ENCODE results near the gene PPM1L. TPM values are rescaled to one million over a fixed set of nuclear protein-coding genes. Genes with fewer than 3 reads are reported as not detected.
A peak's percentile ranks its signal among the peaks of the same experiment; 100 is the strongest.

Gene PPM1L
- total RNA-seq, 1 experiment from 2014 or later, result 3.2 TPM

GRCh38 chr3:161081633-161082032 lies 325.6 kb downstream of the PPM1L start:
- Histone ChIP-seq H3K27me3 (ENCODE audit: control insufficient read depth, insufficient read depth, low read length) (no peaks in the 10 kb centered on the region), H3K4me3 (ENCODE audit: insufficient read depth, low read depth, low read length) (no peak overlapping the region)
- DNase-seq, result no peak

DNA sequence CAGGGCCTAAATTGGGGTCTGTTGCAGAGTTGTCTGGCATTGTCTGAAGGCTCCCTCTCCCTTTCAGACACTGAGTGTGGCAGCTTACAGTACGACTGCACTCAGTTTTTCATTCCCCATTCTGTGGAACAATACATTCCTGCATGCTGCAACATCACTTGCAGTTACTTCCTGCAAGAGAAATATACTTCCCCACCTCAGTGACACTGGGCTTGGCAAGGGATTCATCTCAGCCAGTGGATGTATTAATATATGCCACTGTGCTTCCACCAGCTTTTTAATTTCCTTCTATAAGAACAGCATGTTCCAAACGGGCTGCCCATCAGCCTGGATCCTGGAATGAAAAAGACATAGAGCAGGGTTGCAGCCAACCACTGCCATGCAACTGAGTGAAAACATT lies 326.0 kb downstream of the PPM1L start:
- DNase-seq, result no peak
- H3K27me3 ChIP-seq (ENCODE audit: control insufficient read depth, insufficient read depth, low read length), result no peaks in the 10 kb centered on the region
- H3K36me3 ChIP-seq (replicated peaks; ENCODE audit: control insufficient read depth, insufficient read depth, low read length), result no peaks in the 10 kb centered on the region
- no peak overlapping the region for H3K4me3 ChIP-seq (ENCODE audit: insufficient read depth, low read depth, low read length)

More at GRCh38 chr3:161081633-161082032, 325.6 kb downstream of the PPM1L start:
- H3K36me3 ChIP-seq (replicated peaks; ENCODE audit: control insufficient read depth, insufficient read depth, low read length), result no peaks in the 10 kb centered on the region

- H3K4me3 ChIP-seq (ENCODE audit: insufficient read depth, low read depth, low read length), result no peak overlapping the region
- DNase-seq, result no peak
Measured at GRCh38 chr3:161083131-161083530, 327.1 kb downstream of the PPM1L start.

DNA sequence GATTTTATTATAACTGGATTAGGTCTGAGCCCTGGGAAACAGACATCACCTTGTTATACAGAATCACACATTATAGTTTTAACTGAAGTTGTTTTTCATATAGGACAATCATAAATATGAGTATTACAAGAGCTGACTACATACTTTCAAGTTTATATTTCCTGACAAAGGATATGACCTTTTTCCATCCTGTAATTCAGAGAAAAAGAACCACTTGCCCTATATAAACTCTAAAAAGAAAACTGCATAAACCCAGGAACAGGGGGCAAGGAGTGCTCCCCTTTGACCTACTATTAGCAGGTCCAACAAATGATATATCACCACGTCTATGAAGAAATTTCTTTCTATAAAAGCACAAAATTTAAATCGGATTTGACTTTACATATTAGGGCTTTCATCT lies 328.2 kb downstream of the PPM1L start:
- DNase-seq, result no peak
- Histone ChIP-seq H3K27me3 (ENCODE audit: control insufficient read depth, insufficient read depth, low read length) (no peaks in the 10 kb centered on the region), H3K4me3 (ENCODE audit: insufficient read depth, low read depth, low read length) (no peak overlapping the region), H3K36me3 (replicated peaks; ENCODE audit: control insufficient read depth, insufficient read depth, low read length) (no peaks in the 10 kb centered on the region)

More at GRCh38 chr3:161083131-161083530, 327.1 kb downstream of the PPM1L start:
- H3K27me3 ChIP-seq (ENCODE audit: control insufficient read depth, insufficient read depth, low read length), result no peaks in the 10 kb centered on the region
- H3K36me3 ChIP-seq (replicated peaks; ENCODE audit: control insufficient read depth, insufficient read depth, low read length), result no peaks in the 10 kb centered on the region

DNA sequence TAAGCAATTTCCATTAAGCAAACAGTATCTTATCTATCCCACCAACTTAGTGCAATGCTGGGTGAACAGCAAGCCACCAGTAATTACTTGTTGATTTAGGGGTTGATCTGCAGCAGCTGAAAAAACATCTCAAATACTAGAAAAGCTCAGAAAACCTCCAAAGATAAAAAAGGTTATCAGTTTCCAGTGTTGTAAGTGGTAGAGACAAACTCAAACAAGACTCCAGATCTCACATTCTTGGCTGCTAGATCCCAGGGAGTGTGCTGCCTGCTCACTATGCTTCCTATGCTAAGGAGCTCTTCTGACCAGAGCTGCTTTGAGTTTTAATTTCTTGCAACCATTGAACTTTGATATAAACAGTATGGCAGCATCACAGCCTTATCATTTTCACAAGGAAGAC lies 337.9 kb downstream of the PPM1L start:
- no peaks in the 10 kb centered on the region for H3K36me3 ChIP-seq (replicated peaks; ENCODE audit: control insufficient read depth, insufficient read depth, low read length)
- no peak overlapping the region for H3K4me3 ChIP-seq (ENCODE audit: insufficient read depth, low read depth, low read length)
- no peak for DNase-seq
- H3K27me3 ChIP-seq (ENCODE audit: control insufficient read depth, insufficient read depth, low read length), result no peaks in the 10 kb centered on the region

DNA sequence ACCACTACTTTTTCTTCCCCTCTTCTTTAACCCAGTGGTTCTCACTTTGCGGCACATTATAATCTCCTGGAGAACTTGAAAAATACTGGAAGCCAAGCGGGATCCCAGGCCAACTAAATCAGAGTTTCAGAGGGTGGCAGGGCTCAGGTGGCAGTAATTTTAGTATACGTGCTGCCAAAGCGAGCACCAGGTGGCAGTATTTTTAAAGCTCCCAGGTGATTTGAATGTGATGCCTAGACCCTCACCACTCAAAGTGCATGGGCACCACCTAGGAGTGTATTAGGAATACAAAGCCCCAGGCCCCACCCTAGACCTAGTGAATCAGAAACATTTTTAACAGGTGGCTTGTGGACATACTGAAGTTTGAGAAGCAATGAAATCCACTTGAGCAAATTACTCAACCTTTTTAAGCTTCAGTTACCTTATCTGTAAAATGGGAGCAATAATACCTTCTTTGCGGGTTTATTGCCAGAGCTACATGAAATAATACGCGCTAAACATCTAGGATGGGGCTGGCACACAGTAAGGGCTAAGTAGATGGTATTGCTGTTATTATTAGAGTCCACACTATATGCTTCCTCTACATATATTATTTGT lies 340.8 kb downstream of the PPM1L start:
- H3K36me3 ChIP-seq (replicated peaks; ENCODE audit: control insufficient read depth, insufficient read depth, low read length), result peaks cover 2% of the 10 kb centered on the region
- peak; percentile 62 for DNase-seq
- H3K27me3 ChIP-seq (ENCODE audit: control insufficient read depth, insufficient read depth, low read length), result no peaks in the 10 kb centered on the region
- no peak overlapping the region for H3K4me3 ChIP-seq (ENCODE audit: insufficient read depth, low read depth, low read length)

DNA sequence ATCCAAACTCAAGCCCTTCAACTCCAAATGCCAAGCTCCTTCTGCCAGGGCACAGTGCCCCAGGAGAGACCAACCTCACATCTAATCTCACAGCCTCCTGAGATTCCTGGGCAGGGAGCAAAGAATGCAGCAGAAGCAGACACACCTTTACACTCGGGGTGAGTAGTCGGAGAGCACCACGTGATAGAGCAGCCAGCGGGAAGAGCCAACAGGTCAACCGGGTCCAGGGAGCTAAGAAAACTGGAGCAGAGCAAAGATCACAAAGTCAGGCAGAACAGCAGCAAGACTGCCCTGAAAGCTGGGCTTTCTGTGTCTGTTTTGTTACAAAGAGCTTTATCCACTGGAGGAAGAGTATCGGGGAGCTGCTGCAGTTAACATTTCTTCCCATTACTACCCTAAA lies 345.0 kb downstream of the PPM1L start:
- H3K36me3 ChIP-seq (replicated peaks; ENCODE audit: control insufficient read depth, insufficient read depth, low read length), result peaks cover 2% of the 10 kb centered on the region
- DNase-seq, result no peak
- H3K4me3 ChIP-seq (ENCODE audit: insufficient read depth, low read depth, low read length), result no peak overlapping the region

GRCh38 chr3:161101609-161102008 lies 345.6 kb downstream of the PPM1L start:
- DNase-seq, result no peak
- Histone ChIP-seq H3K4me3 (ENCODE audit: insufficient read depth, low read depth, low read length) (no peak overlapping the region), H3K36me3 (replicated peaks; ENCODE audit: control insufficient read depth, insufficient read depth, low read length) (peaks cover 2% of the 10 kb centered on the region), H3K27me3 (ENCODE audit: control insufficient read depth, insufficient read depth, low read length) (peaks cover 19% of the 10 kb centered on the region)

More for the DNA sequence above, 345.0 kb downstream of the PPM1L start:
- peaks cover 19% of the 10 kb centered on the region for H3K27me3 ChIP-seq (ENCODE audit: control insufficient read depth, insufficient read depth, low read length)

- peaks cover 2% of the 10 kb centered on the region for H3K36me3 ChIP-seq (replicated peaks; ENCODE audit: control insufficient read depth, insufficient read depth, low read length)
- peaks cover 19% of the 10 kb centered on the region for H3K27me3 ChIP-seq (ENCODE audit: control insufficient read depth, insufficient read depth, low read length)
- H3K4me3 ChIP-seq (ENCODE audit: insufficient read depth, low read depth, low read length), result peak overlapping the region; percentile 66; the same call in 1 of the 2 replicates
- DNase-seq, result no peak
Measured at GRCh38 chr3:161103776-161104385, 347.9 kb downstream of the PPM1L start.

DNA sequence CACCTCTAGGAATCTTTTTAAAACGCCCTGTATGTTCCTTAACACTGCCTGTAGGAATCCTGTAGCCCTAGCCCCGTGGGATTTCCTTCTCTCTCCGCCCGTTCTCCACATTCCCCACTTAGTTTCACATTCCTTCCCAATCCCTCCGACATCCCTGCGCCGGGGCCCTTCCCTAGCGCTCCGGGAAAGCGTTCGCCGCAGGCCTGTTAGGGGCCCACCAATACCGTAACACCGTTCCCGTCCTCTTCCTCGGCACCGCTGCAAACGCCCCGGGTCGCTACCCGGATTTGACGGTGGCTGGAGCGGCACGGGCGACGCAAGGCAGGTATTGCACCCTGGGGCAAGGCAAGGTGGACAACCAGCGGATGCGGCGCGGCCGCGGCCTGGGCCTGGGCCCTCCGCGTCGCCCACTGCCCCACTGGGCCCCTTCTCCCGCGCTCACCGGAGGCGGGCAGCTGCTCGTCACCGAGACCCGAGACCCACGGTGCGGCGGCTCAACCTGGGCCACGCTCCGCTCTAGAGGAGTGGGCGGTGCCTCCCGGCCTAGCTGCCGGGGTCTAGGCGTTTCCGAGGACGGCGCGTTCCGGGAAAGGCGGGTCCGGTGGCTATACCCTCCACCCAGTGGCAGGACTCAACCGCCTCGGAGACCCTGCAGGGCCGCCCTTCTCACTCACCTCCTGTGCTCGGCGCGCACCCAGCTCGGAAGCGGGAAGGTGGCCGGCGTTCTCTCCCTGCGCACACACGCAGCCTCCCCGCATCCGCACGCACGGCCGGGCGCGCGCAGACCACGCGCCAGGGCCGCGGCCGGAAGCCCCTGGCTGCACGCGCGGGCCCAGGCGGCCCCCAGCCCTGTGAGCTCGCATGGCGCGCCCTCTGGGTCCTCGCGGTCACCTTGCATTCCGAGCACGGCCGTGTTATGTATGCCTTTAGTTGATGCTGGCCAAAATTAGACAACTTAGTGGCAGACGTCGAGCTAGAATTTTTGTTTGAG lies 348.8 kb downstream of the PPM1L start, which contains the start of gene B3GALNT1:
Gene B3GALNT1 (minus strand): TSS at position 789 of the 991 bp plus-strand sequence. CDS start 18,595 bp downstream, outside the sequence.
- peak; percentile 83 for DNase-seq
- Histone ChIP-seq H3K36me3 (replicated peaks; ENCODE audit: control insufficient read depth, insufficient read depth, low read length) (peaks cover 2% of the 10 kb centered on the region), H3K27me3 (ENCODE audit: control insufficient read depth, insufficient read depth, low read length) (peaks cover 19% of the 10 kb centered on the region), H3K4me3 (ENCODE audit: insufficient read depth, low read depth, low read length) (peak within 1 kb of the TSS; percentile 66)

GRCh38 chr3:161107311-161107710 lies 351.3 kb downstream of the PPM1L start:
- no peak for DNase-seq
- no peak overlapping the region for H3K4me3 ChIP-seq (ENCODE audit: insufficient read depth, low read depth, low read length)
- H3K27me3 ChIP-seq (ENCODE audit: control insufficient read depth, insufficient read depth, low read length), result peaks cover 19% of the 10 kb centered on the region
- H3K36me3 ChIP-seq (replicated peaks; ENCODE audit: control insufficient read depth, insufficient read depth, low read length), result no peaks in the 10 kb centered on the region

DNA sequence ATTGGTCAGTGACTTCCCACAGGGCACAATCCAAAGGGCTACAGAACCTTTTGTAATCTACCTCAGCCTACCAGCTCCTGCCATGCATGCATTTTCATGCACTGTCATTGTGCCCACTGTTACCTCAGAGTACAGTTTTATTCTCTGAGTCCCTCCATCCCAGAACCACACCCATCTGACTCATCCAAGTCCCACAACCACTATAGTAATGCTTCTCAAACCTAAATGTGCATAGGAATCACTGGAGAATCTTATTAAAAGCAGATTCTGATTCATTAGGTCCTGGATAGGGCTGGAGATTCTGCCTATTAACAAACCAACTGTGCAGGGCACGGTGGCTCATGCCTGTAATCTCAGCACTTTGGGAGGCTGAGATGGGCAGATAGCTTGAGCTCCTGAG lies 352.8 kb downstream of the PPM1L start:
- H3K36me3 ChIP-seq (replicated peaks; ENCODE audit: control insufficient read depth, insufficient read depth, low read length), result no peaks in the 10 kb centered on the region
- no peak for DNase-seq
- no peak overlapping the region for H3K4me3 ChIP-seq (ENCODE audit: insufficient read depth, low read depth, low read length)
- H3K27me3 ChIP-seq (ENCODE audit: control insufficient read depth, insufficient read depth, low read length), result peaks cover 19% of the 10 kb centered on the region

- no peaks in the 10 kb centered on the region for H3K36me3 ChIP-seq (replicated peaks; ENCODE audit: control insufficient read depth, insufficient read depth, low read length)
- no peak for DNase-seq
- no peak overlapping the region for H3K4me3 ChIP-seq (ENCODE audit: insufficient read depth, low read depth, low read length)
- H3K27me3 ChIP-seq (ENCODE audit: control insufficient read depth, insufficient read depth, low read length), result no peaks in the 10 kb centered on the region
Measured at GRCh38 chr3:161117646-161118045, 361.6 kb downstream of the PPM1L start.

DNA sequence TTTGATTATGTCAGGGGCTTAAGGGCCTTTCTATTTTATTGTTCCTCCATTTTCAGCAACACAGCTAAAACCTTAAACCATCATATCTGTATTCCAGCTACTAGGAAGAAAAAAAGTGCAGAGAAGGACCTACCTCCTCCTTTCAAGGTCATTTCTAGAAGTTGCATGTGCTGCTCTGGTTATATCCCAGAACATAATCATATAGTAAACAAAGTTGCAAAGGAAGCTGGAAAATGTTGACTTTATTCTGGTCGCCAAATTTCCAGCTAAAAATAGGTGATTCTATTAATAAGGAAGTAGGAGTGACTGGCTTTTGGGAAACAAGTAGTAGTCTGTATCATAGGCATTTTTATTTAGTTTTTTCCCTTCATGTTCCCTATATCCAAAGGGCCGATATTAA lies 370.5 kb downstream of the PPM1L start:
- Histone ChIP-seq H3K36me3 (replicated peaks; ENCODE audit: control insufficient read depth, insufficient read depth, low read length) (no peaks in the 10 kb centered on the region), H3K4me3 (ENCODE audit: insufficient read depth, low read depth, low read length) (no peak overlapping the region), H3K27me3 (ENCODE audit: control insufficient read depth, insufficient read depth, low read length) (no peaks in the 10 kb centered on the region)
- no peak for DNase-seq
